Nephron (organoid): ENCODE results near the gene ISCU.

Experiments used
- H3K27ac Mint-ChIP-seq, 3 experiments: 2 replicates each; pipeline ENCODE4 v1.8.0; 2020; ENCODE audit warnings: mixed read lengths in 3 of 3, mild to moderate bottlenecking in 2 of 3, moderate library complexity in 1 of 3
- H3K27me3 Mint-ChIP-seq: 2 replicates; pipeline ENCODE4 v1.8.0; 2021; ENCODE audit warnings: low read depth, mild to moderate bottlenecking, moderate library complexity, mixed read lengths
- H3K36me3 Mint-ChIP-seq: 2 replicates; pipeline ENCODE4 v1.8.0; 2020; ENCODE audit warnings: low read depth, mixed read lengths
- H3K4me1 Mint-ChIP-seq: 2 replicates; pipeline ENCODE4 v1.8.0; 2020; ENCODE audit warnings: mixed read lengths
- H3K4me3 Mint-ChIP-seq, 3 experiments: 2 replicates each; pipeline ENCODE4 v1.8.0; 2020; ENCODE audit warnings: mild to moderate bottlenecking in 3 of 3, mixed read lengths in 3 of 3, moderate library complexity in 2 of 3
- H3K9me3 Mint-ChIP-seq: 2 replicates; pipeline ENCODE4 v1.8.0; 2020; ENCODE audit warnings: mixed read lengths
- TF ChIP-seq, protein P1 (sequence below), 3 experiments: fragments of 200-600 bp; sonication (generic); IDR thresholded peaks; one replicate each; pipeline ENCODE4 v1.5.0; 2021; ENCODE audit warnings: antibody characterized with exemption in 3 of 3; ENCODE audit not compliant: unreplicated experiment in 3 of 3

ISCU gene

DNA sequence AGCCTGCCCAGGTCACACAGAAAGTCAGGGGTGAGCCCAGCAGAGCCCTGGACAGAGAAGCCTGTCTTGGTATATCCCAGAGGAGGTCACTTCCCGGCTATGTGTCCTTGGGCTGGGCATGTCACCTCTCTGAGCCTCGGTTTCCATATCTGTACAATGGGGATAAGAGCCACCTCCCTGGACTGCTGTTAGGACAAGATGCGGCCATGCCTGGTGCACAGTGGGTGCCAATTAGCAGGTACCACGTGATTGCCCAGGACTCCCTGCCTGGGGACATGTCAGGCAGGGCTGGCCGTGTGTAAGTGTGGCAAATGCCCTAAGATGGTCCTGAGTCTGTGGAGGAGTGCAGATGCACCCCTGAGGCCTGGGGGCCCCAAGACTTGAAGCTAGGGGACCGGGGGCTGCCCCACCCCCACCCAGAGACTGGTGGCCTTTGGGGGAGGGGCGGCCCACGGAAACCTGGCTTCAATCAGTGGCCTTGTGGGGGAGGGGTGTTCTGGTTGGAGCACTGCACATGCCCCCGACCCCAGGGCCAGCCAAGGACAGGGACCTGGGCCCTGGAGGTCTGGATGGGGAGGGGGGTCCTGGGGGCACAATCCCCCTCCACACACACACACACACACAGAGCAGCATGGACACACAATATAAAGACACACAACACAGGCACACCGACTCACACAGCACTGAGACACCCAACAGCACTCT lies 34.6 kb downstream of the ISCU start:
- Mint-ChIP-seq H3K9me3 (no peaks in the 10 kb centered on the region), H3K27ac (peak overlapping the region in 2 of 3 experiments; percentile 80 to 93), H3K4me1 (peaks cover 18% of the 10 kb centered on the region), H3K4me3 (peak overlapping the region in 1 of 3 experiments; percentile 90), H3K36me3 (no peaks in the 10 kb centered on the region), H3K27me3 (peaks cover 6% of the 10 kb centered on the region)
- TF ChIP-seq, protein P1, sequence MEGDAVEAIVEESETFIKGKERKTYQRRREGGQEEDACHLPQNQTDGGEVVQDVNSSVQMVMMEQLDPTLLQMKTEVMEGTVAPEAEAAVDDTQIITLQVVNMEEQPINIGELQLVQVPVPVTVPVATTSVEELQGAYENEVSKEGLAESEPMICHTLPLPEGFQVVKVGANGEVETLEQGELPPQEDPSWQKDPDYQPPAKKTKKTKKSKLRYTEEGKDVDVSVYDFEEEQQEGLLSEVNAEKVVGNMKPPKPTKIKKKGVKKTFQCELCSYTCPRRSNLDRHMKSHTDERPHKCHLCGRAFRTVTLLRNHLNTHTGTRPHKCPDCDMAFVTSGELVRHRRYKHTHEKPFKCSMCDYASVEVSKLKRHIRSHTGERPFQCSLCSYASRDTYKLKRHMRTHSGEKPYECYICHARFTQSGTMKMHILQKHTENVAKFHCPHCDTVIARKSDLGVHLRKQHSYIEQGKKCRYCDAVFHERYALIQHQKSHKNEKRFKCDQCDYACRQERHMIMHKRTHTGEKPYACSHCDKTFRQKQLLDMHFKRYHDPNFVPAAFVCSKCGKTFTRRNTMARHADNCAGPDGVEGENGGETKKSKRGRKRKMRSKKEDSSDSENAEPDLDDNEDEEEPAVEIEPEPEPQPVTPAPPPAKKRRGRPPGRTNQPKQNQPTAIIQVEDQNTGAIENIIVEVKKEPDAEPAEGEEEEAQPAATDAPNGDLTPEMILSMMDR (IDR thresholded peaks at IDR 0.05; ENCODE audit: unreplicated experiment in 3 of 3) = no peak

DNA sequence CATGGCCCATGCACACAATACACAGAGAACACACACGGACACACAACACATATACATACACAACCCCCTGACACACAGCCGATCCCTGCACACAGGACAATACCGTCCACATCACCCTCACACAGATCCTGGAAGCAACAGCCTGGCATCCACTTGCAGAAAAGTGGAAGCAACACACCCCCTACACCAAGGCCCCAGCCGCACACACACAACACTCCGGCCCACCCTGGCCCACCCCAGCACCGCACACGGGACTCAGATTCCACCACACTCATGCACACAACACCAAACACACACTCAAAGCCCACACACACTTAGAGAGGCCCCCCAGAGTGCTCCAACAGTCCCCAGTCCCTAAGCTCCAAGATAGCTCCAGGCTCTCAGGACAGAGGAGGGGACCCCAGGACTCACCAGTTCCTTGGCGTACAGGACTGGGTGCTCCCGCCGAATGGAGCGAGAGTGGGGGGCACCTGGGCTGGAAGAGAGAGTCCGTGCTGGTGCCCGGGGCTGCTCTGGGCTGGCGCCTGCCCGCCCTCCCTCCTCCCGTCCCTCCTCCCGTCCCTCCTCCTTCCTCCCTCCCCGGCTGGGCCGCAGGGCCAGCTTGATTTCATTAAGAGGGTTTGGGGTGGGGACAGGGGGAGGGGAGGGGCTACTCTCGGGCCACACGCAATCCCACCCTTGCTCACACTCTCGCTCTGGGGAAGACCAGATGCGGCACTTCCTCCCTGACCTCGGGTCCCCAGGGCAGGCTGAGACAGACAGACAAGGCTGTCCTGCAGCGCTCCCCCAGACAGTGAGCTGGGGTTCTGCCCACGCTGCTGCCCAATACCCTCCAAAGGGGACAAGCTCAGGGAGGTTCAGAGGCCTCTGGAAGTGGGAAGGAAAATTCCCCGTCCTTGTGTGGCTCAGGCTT lies 35.4 kb downstream of the ISCU start, which contains the start of gene TMEM119:
Gene TMEM119, minus strand, starts transcription at position 526 of the 913 bp plus-strand sequence. CDS start 5,701 bp downstream, outside the sequence.
- Mint-ChIP-seq H3K4me3 (peak within 1 kb of the TSS in 2 of 3 experiments; percentile 40 to 90), H3K9me3 (no peaks in the 10 kb centered on the region), H3K27me3 (peaks cover 6% of the 10 kb centered on the region), H3K36me3 (no peaks in the 10 kb centered on the region), H3K4me1 (peaks cover 18% of the 10 kb centered on the region), H3K27ac (peak within 1 kb of the TSS; percentile 34 to 93 (median 80))
- TF ChIP-seq, protein P1 (IDR thresholded peaks at IDR 0.05; ENCODE audit: unreplicated experiment in 3 of 3) = no peak

DNA sequence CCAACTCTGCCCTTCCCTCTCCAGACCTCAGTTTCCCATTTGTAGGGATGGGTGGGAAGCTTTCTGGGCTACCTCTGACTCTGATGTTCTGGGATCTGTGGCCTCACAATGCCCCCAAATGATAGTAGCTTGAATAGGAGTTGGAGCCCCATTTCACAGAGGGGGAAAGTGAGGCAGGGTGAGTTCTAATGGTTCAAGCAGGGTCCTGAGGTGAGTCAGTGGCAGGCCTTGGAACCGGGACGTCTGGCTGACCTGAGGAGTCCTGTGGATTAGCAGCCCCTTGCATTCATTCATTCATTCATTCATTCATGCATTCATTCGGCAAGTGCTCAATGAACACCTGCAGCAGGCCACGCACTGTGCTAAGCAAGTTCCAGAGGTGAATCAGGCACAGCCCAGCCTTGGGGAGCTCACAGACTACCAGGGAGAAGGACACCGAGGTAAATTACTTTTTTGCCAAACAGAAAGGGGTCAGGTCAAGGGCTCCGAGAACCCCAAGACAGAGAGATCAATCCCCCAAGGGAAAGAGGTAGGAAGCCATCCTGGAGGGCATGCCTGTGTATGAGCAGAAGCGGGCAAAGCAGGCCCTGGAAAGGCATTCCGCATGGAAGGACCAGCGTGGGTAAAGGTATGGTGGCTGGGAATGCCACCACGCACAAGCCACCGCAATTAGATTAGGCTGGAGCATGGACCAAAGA lies 36.3 kb downstream of the ISCU start:
- peaks cover 20% of the 10 kb centered on the region for H3K4me1 Mint-ChIP-seq
- peaks cover 6% of the 10 kb centered on the region for H3K27me3 Mint-ChIP-seq
- H3K36me3 Mint-ChIP-seq = no peaks in the 10 kb centered on the region
- peak overlapping the region; percentile 34 to 80 (median 60) for H3K27ac Mint-ChIP-seq
- H3K9me3 Mint-ChIP-seq = no peaks in the 10 kb centered on the region
- TF ChIP-seq, protein P1 (IDR thresholded peaks at IDR 0.05; ENCODE audit: unreplicated experiment in 3 of 3) = no peak
- H3K4me3 Mint-ChIP-seq = peak overlapping the region in 2 of 3 experiments; percentile 40 to 90

DNA sequence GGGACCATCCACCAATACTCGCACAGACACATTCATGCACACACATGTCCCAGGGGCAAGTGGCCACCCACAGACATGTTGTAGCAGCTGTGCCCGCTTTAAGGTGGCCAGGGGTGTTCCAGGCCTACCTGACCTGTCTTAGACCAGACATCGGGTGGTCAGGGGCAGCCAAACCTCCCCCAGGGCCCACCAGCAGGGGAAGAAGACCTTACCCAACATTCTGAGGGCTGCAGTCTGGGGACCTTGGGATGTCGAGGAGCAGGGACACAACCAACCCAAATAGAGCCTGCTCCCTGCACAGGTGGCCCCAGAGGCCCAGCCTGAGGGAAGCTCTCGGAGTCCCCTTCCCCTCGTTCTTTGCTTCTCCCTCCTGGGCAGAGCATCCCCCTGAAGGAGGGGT lies 37.1 kb downstream of the ISCU start:
- Mint-ChIP-seq H3K4me1 (peaks cover 28% of the 10 kb centered on the region), H3K27me3 (peaks cover 9% of the 10 kb centered on the region), H3K27ac (peak overlapping the region in 2 of 3 experiments; percentile 34 to 60), H3K9me3 (no peaks in the 10 kb centered on the region), H3K4me3 (peak overlapping the region in 2 of 3 experiments; percentile 37 to 40), H3K36me3 (no peaks in the 10 kb centered on the region)
- TF ChIP-seq, protein P1 (IDR thresholded peaks at IDR 0.05; ENCODE audit: unreplicated experiment in 3 of 3) = no peak

DNA sequence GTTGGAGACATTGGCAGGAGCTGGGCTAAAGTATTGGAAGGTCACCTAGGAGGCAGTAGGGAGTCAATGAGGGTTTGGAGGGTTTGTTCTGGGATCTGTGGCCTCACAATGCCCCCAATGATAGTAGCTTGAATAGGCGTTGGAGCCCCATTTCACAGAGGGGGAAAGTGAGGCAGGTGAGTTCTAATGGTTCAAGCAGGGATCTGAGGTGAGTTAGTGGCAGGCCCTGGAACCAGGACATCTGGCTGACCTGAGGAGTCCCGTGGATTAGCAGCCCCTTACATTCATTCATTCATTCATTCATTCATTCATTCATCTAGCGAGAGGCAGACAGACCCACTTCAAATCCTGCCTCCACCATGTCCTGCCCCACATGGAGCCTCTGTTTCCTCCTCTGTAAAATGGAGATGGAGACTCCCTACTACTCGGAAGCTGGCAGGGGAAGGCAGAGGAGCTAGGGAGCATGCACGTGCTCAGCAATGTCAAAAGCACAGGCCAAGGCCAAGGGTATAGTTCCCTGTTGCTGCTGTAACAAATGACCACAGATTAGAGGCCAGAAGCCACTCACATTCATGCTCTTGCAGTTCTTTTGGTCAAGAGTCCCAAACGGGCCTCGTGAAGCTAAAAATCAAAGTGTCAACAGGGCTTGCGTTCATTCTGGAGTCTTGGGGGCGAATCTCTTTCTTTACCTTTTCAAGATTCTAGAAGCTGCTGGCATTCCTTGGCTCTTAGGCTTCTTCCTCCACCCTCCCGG lies 37.7 kb downstream of the ISCU start:
- H3K27me3 Mint-ChIP-seq = peaks cover 14% of the 10 kb centered on the region
- TF ChIP-seq, protein P1 (IDR thresholded peaks at IDR 0.05; ENCODE audit: unreplicated experiment in 3 of 3) = no peak
- no peaks in the 10 kb centered on the region for H3K36me3 Mint-ChIP-seq
- peaks cover 34% of the 10 kb centered on the region for H3K4me1 Mint-ChIP-seq
- H3K4me3 Mint-ChIP-seq = peak overlapping the region in 1 of 3 experiments; percentile 49
- no peaks in the 10 kb centered on the region for H3K9me3 Mint-ChIP-seq
- H3K27ac Mint-ChIP-seq = peak overlapping the region in 2 of 3 experiments; percentile 34 to 41
